ENCODE results near the gene CPM. TPM values are rescaled to one million over a fixed set of nuclear protein-coding genes. Genes with fewer than 3 reads are reported as not detected.

Gene CPM
- polyA plus RNA-seq, 1 experiment, result 5.4 TPM

DNA sequence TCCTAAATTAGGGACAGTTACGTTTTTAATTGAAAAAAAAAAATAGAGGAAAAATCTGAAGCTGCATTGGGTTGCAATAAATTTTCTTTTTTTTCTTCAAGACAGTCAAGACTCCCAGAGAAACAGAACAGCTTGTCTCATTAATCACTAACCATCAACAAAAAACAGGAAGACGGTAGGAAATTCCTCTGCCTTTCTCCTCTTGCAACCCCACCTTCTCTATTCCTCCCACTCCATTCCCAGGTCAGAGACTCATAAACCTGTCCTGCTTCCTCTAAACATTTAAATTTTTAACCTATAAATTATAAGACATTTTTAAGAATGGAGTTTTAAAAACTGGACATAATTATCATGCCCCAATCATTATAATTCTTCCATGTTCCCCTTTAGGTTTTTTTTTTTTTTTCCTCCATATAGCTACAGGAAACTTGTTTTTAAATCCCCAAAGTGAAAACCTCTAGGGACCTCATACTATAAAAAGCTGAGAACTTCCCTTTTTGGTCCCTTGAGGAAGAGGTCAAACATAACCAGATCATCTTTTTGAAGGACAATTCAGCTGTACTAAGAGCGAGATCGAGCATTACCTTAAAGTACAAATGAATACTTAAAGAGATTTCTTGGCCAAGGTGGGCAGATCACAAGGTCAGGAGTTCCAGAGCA, 36.0 kb downstream of the CPM start:
- DNase-seq (ENCODE audit: low read depth, low spot score), result no peak
- no peak overlapping the region for H3K27ac ChIP-seq (ENCODE audit: low read depth, low read length)
- POLR2A ChIA-PET, result no interaction called here
- H3K27me3 ChIP-seq (ENCODE audit: control insufficient read depth, insufficient read depth, low read length), result no peaks in the 10 kb centered on the region
- no peak overlapping the region for H3K4me3 ChIP-seq (ENCODE audit: low read depth, low read length)
- TF ChIP-seq, protein P1, sequence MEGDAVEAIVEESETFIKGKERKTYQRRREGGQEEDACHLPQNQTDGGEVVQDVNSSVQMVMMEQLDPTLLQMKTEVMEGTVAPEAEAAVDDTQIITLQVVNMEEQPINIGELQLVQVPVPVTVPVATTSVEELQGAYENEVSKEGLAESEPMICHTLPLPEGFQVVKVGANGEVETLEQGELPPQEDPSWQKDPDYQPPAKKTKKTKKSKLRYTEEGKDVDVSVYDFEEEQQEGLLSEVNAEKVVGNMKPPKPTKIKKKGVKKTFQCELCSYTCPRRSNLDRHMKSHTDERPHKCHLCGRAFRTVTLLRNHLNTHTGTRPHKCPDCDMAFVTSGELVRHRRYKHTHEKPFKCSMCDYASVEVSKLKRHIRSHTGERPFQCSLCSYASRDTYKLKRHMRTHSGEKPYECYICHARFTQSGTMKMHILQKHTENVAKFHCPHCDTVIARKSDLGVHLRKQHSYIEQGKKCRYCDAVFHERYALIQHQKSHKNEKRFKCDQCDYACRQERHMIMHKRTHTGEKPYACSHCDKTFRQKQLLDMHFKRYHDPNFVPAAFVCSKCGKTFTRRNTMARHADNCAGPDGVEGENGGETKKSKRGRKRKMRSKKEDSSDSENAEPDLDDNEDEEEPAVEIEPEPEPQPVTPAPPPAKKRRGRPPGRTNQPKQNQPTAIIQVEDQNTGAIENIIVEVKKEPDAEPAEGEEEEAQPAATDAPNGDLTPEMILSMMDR (IDR thresholded peaks at IDR 0.05; ENCODE audit: low read depth, low read length), result no peak
- CTCF ChIA-PET, result interaction anchor here (0.6 to 1.5 kb wide), 2 partner anchors 173 to 261 kb away, joined by 4 to 6 read pairs; no protein-coding TSS in a partner anchor
- H3K9me3 ChIP-seq (ENCODE audit: control insufficient read depth, insufficient read depth, low read length), result no peaks in the 10 kb centered on the region

DNA sequence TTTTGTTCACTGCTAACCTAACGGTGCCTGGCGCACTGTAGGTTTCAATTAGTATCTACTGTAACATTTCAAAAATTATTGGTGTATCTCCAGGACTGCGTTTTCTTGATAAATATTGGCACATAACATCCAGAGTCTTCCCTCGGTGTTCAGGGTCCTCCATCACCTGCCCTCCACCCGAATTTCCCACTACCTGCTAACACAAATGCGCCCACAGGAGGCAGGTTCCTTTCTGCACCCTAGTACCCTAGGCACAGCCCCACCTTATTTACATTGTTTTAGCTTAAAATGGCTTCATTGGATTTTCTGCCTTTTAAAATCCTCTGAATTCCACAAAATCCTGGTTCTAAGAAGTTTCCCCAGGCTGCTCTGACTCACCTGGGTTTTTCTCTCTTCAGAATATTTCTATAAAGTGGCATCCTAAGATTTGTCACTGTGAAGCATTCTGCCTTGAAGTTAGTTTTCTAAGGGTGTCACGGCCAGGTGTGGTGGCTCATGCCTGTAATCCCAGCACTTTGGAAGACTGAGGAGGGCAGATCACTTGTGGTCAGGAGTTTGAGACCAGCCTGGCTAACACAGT, 38.6 kb downstream of the CPM start:
- H3K27me3 ChIP-seq (ENCODE audit: control insufficient read depth, insufficient read depth, low read length), result no peaks in the 10 kb centered on the region
- ChIA-PET POLR2A (no interaction called here), CTCF (no interaction called here)
- DNase-seq (ENCODE audit: low read depth, low spot score), result no peak
- no peaks in the 10 kb centered on the region for H3K9me3 ChIP-seq (ENCODE audit: control insufficient read depth, insufficient read depth, low read length)
- TF ChIP-seq, protein P1 (IDR thresholded peaks at IDR 0.05; ENCODE audit: low read depth, low read length), result no peak
- H3K4me3 ChIP-seq (ENCODE audit: low read depth, low read length), result no peak overlapping the region
- no peak overlapping the region for H3K27ac ChIP-seq (ENCODE audit: low read depth, low read length)

DNA sequence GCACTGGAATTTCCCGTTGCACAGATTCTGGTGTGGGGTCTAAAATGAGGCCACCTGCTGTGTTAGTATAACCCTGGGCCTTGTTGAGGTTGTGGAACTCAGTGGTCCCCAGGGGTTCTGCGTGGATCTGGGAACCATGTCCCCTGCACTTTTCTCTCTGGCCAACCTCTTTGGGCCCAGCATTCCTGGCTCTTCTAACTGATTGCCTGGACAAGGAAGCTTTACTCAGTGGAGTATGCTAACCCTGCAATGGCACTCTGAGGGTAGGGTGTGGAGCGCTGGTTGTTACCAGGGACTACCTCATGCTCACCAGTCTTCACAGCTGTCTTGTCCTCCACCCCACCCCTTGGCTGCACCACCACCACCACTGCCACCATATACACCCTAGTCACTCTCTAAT, 39.2 kb downstream of the CPM start:
- CTCF ChIA-PET, result no interaction called here

DNA sequence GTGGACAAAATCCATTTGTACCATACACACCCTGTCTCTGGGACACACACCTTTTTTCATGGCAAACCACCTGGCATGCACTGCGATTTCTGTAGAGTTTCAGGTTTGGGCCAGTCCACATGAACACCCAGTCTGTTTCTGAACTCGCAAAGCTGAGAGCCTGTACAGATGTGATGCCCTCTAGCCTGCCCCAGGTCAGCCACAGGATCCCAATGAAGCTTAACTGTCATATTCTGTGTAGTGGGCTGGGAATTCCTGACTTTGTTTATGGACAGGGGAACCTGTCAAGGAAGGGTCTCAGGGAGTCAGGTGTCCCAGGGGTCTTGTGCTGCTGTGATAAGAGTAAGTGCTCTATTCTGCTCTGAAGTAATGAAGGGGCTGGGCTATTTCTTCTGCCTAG, 39.8 kb downstream of the CPM start:
- DNase-seq (ENCODE audit: low read depth, low spot score), result no peak
- H3K27ac ChIP-seq (ENCODE audit: low read depth, low read length), result no peak overlapping the region
- POLR2A ChIA-PET, result no interaction called here
- no peaks in the 10 kb centered on the region for H3K9me3 ChIP-seq (ENCODE audit: control insufficient read depth, insufficient read depth, low read length)
- TF ChIP-seq, protein P1 (IDR thresholded peaks at IDR 0.05; ENCODE audit: low read depth, low read length), result no peak
- no peaks in the 10 kb centered on the region for H3K27me3 ChIP-seq (ENCODE audit: control insufficient read depth, insufficient read depth, low read length)
- no peak overlapping the region for H3K4me3 ChIP-seq (ENCODE audit: low read depth, low read length)
- CTCF ChIA-PET, result interaction anchor here (1.3 kb wide), 1 partner anchor 177 kb away, joined by 4 read pairs; no protein-coding TSS in a partner anchor

More for the DNA sequence above, 39.2 kb downstream of the CPM start:
- TF ChIP-seq, protein P1 (IDR thresholded peaks at IDR 0.05; ENCODE audit: low read depth, low read length), result no peak
- POLR2A ChIA-PET, result no interaction called here
- H3K27me3 ChIP-seq (ENCODE audit: control insufficient read depth, insufficient read depth, low read length), result no peaks in the 10 kb centered on the region
- no peak overlapping the region for H3K4me3 ChIP-seq (ENCODE audit: low read depth, low read length)
- DNase-seq (ENCODE audit: low read depth, low spot score), result no peak
- no peaks in the 10 kb centered on the region for H3K9me3 ChIP-seq (ENCODE audit: control insufficient read depth, insufficient read depth, low read length)
- no peak overlapping the region for H3K27ac ChIP-seq (ENCODE audit: low read depth, low read length)

DNA sequence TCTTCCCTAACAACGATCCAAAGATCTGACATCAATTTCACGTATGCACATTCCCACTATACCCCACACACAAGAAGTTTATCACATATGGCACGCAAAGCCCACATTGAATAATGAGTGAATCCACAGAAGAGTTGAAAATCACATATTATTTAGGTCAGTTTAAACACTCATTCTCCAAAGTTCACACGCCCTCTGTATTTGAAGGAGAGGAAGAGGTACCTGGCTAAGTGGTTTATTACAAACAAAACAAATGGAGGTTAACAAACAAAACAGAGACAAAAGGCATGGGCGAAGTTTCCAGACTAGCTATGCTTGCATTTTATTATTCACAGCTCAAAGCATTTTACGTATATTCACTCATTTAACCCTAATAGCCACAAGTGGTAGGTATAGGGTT, 41.8 kb downstream of the CPM start:
- TF ChIP-seq, protein P1 (IDR thresholded peaks at IDR 0.05; ENCODE audit: low read depth, low read length), result no peak
- POLR2A ChIA-PET, result interaction anchor here (0.5 kb wide), 1 partner anchor 10 kb away, joined by 3 read pairs; no protein-coding TSS in a partner anchor
- no peak overlapping the region for H3K4me3 ChIP-seq (ENCODE audit: low read depth, low read length)
- DNase-seq (ENCODE audit: low read depth, low spot score), result no peak
- CTCF ChIA-PET, result no interaction called here
- H3K27ac ChIP-seq (ENCODE audit: low read depth, low read length), result no peak overlapping the region
- H3K9me3 ChIP-seq (ENCODE audit: control insufficient read depth, insufficient read depth, low read length), result no peaks in the 10 kb centered on the region
- H3K27me3 ChIP-seq (ENCODE audit: control insufficient read depth, insufficient read depth, low read length), result no peaks in the 10 kb centered on the region
